ENCODE results near the gene KCND2.
"Not testable (repeated sequence)": the region's sequence is repeated elsewhere in the genome, so short reads cannot be mapped to it uniquely, and the experiment has no call there.

Gene KCND2

GRCh38 chr7:120272701-120273475, at the start of gene KCND2:
Gene KCND2, plus strand, starts transcription at chr7:120273175.
- DNase-seq: no peak

- DNase-seq: no peak
Observed at GRCh38 chr7:120226188-120226587, 46.8 kb upstream of the KCND2 start.

- no peak for DNase-seq
Observed at GRCh38 chr7:120227255-120227654, 45.7 kb upstream of the KCND2 start.

GRCh38 chr7:120229084-120229483, 43.9 kb upstream of the KCND2 start:
- DNase-seq: no peak

GRCh38 chr7:120233338-120233737, 39.6 kb upstream of the KCND2 start:
- DNase-seq: no peak

- DNase-seq: not testable (repeated sequence)
Observed at GRCh38 chr7:120240350-120240749, 32.6 kb upstream of the KCND2 start.

GRCh38 chr7:120241973-120242372, 31.0 kb upstream of the KCND2 start:
- DNase-seq: no peak

GRCh38 chr7:120254845-120255244, 18.1 kb upstream of the KCND2 start:
- no peak for DNase-seq

- no peak for DNase-seq
Observed at GRCh38 chr7:120256344-120257070, 16.5 kb upstream of the KCND2 start.

- no peak for DNase-seq
Observed at GRCh38 chr7:120259386-120259785, 13.6 kb upstream of the KCND2 start.

GRCh38 chr7:120260111-120260510, 12.9 kb upstream of the KCND2 start:
- no peak for DNase-seq

- DNase-seq: no peak
Observed at GRCh38 chr7:120272261-120272660, 714 bp upstream of the KCND2 start.

GRCh38 chr7:120273476-120273975, 551 bp downstream of the KCND2 start:
- no peak for DNase-seq

- no peak for DNase-seq
Observed at GRCh38 chr7:120274482-120274881, 1.5 kb downstream of the KCND2 start.

GRCh38 chr7:120274899-120275298, 1.9 kb downstream of the KCND2 start:
- no peak for DNase-seq

GRCh38 chr7:120276720-120277119, 3.7 kb downstream of the KCND2 start:
- DNase-seq: no peak

- no peak for DNase-seq
Observed at GRCh38 chr7:120278773-120279172, 5.8 kb downstream of the KCND2 start.

- DNase-seq: no peak
Observed at GRCh38 chr7:120280743-120281142, 7.8 kb downstream of the KCND2 start.

GRCh38 chr7:120293027-120293426, 20.1 kb downstream of the KCND2 start:
- DNase-seq: no peak

GRCh38 chr7:120302190-120302589, 29.2 kb downstream of the KCND2 start:
- no peak for DNase-seq

GRCh38 chr7:120303105-120303504, 30.1 kb downstream of the KCND2 start:
- no peak for DNase-seq

- DNase-seq: no peak
Observed at GRCh38 chr7:120304674-120305073, 31.7 kb downstream of the KCND2 start.

- no peak for DNase-seq
Observed at GRCh38 chr7:120307991-120308545, 35.1 kb downstream of the KCND2 start.

Data from SIG-M5 (cell line).